Epidermal melanocyte (primary cell): ENCODE results near the gene ORAI3.

Source experiments
- DNase-seq: peaks from one replicate; pipeline ENCODE4 v3.0.0; 2011; ENCODE audit warnings: low spot score; ENCODE audit not compliant: insufficient read length

The ORAI3 gene

GRCh38 chr16:30948667-30949649, at the start of gene ORAI3:
ORAI3 (plus strand) TSS chr16:30949068; CDS start chr16:30949290, 222 bp downstream.
- DNase-seq = peak; percentile 31

GRCh38 chr16:30899794-30900193, 49.1 kb upstream of the ORAI3 start:
- DNase-seq = no peak

- no peak for DNase-seq
Observed at GRCh38 chr16:30900588-30900987, 48.3 kb upstream of the ORAI3 start.

- DNase-seq = no peak
Observed at GRCh38 chr16:30901201-30902028, 47.5 kb upstream of the ORAI3 start.

GRCh38 chr16:30902029-30902972, 46.6 kb upstream of the ORAI3 start:
- peak; percentile 89 for DNase-seq

- no peak for DNase-seq
Observed at GRCh38 chr16:30903002-30903401, 45.9 kb upstream of the ORAI3 start.

- DNase-seq = peak; percentile 44
Observed at GRCh38 chr16:30903596-30903995, 45.3 kb upstream of the ORAI3 start.

GRCh38 chr16:30904114-30904780, 44.6 kb upstream of the ORAI3 start:
- DNase-seq = no peak

- DNase-seq = no peak
Observed at GRCh38 chr16:30907064-30907463, 41.8 kb upstream of the ORAI3 start.

- DNase-seq = no peak
Observed at GRCh38 chr16:30910427-30911029, 38.3 kb upstream of the ORAI3 start.

- no peak for DNase-seq
Observed at GRCh38 chr16:30912794-30913412, 36.0 kb upstream of the ORAI3 start.

- no peak for DNase-seq
Observed at GRCh38 chr16:30914830-30915229, 34.0 kb upstream of the ORAI3 start.

GRCh38 chr16:30918614-30919013, 30.3 kb upstream of the ORAI3 start:
- DNase-seq = no peak

GRCh38 chr16:30920891-30921290, 28.0 kb upstream of the ORAI3 start:
- DNase-seq = no peak

GRCh38 chr16:30921459-30921747, 27.5 kb upstream of the ORAI3 start:
- no peak for DNase-seq

- peak; percentile 89 for DNase-seq
Observed at GRCh38 chr16:30921748-30922419, 27.0 kb upstream of the ORAI3 start.

GRCh38 chr16:30922420-30922959, 26.4 kb upstream of the ORAI3 start:
- DNase-seq = peak; percentile 82

- DNase-seq = peak; percentile 97
Observed at GRCh38 chr16:30922960-30923535, 25.8 kb upstream of the ORAI3 start.
